PC-3 (cell line): ENCODE measurements around the gene ADGRG1.

Source experiments
- EZH2 ChIP-seq: fragments of 300-600 bp; sonication (generic); IDR thresholded peaks from one replicate; pipeline ENCODE4 v1.6.1; 2017; ENCODE audit warnings: antibody characterized with exemption, mild to moderate bottlenecking, low read length; ENCODE audit not compliant: unreplicated experiment
- TF ChIP-seq, protein P1 (sequence below): fragments of 300-600 bp; sonication (generic); conservative IDR thresholded peaks from 2 replicates; pipeline ENCODE4 v1.5.1; 2017; ENCODE audit warnings: antibody characterized with exemption, low read depth, mild to moderate bottlenecking, low read length

DNA sequence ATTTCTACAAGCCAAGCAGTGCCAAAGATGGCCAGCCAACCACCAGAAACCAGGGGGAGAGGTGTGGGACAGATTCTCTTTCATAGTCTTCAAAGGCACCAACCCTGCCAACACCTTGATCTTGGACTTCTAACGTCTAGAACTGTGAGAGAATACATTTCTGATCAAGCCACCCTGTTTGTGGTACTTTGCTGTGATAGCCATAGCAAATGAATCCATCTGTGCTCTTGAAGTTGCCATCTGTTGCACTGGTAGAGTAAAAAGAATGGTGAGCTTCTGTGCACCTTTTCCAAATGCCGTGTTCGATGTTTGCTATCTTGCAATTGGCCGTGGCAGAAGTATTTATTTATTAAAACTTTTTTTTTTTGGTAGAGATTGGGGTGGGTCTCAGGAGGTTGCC is 16.7 kb upstream of the ADGRG1 start:
- TF ChIP-seq, protein P1, sequence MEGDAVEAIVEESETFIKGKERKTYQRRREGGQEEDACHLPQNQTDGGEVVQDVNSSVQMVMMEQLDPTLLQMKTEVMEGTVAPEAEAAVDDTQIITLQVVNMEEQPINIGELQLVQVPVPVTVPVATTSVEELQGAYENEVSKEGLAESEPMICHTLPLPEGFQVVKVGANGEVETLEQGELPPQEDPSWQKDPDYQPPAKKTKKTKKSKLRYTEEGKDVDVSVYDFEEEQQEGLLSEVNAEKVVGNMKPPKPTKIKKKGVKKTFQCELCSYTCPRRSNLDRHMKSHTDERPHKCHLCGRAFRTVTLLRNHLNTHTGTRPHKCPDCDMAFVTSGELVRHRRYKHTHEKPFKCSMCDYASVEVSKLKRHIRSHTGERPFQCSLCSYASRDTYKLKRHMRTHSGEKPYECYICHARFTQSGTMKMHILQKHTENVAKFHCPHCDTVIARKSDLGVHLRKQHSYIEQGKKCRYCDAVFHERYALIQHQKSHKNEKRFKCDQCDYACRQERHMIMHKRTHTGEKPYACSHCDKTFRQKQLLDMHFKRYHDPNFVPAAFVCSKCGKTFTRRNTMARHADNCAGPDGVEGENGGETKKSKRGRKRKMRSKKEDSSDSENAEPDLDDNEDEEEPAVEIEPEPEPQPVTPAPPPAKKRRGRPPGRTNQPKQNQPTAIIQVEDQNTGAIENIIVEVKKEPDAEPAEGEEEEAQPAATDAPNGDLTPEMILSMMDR: no peak
- TF ChIP-seq EZH2: no peak
